ENCODE data around the gene FLNB.

Gene FLNB

GRCh38 chr3:58058361-58059263 is 50.4 kb downstream of the FLNB start:
- peak; percentile 83 for DNase-seq (ENCODE audit: low read depth)
- no peak overlapping the region for H3K4me3 ChIP-seq (ENCODE audit: control insufficient read depth, low read depth, low read length)
- TF ChIP-seq, protein P1, sequence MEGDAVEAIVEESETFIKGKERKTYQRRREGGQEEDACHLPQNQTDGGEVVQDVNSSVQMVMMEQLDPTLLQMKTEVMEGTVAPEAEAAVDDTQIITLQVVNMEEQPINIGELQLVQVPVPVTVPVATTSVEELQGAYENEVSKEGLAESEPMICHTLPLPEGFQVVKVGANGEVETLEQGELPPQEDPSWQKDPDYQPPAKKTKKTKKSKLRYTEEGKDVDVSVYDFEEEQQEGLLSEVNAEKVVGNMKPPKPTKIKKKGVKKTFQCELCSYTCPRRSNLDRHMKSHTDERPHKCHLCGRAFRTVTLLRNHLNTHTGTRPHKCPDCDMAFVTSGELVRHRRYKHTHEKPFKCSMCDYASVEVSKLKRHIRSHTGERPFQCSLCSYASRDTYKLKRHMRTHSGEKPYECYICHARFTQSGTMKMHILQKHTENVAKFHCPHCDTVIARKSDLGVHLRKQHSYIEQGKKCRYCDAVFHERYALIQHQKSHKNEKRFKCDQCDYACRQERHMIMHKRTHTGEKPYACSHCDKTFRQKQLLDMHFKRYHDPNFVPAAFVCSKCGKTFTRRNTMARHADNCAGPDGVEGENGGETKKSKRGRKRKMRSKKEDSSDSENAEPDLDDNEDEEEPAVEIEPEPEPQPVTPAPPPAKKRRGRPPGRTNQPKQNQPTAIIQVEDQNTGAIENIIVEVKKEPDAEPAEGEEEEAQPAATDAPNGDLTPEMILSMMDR (conservative IDR thresholded peaks at IDR 0.05; ENCODE audit: control insufficient read depth, insufficient read depth, low read depth, low read length), result no peak

DNA sequence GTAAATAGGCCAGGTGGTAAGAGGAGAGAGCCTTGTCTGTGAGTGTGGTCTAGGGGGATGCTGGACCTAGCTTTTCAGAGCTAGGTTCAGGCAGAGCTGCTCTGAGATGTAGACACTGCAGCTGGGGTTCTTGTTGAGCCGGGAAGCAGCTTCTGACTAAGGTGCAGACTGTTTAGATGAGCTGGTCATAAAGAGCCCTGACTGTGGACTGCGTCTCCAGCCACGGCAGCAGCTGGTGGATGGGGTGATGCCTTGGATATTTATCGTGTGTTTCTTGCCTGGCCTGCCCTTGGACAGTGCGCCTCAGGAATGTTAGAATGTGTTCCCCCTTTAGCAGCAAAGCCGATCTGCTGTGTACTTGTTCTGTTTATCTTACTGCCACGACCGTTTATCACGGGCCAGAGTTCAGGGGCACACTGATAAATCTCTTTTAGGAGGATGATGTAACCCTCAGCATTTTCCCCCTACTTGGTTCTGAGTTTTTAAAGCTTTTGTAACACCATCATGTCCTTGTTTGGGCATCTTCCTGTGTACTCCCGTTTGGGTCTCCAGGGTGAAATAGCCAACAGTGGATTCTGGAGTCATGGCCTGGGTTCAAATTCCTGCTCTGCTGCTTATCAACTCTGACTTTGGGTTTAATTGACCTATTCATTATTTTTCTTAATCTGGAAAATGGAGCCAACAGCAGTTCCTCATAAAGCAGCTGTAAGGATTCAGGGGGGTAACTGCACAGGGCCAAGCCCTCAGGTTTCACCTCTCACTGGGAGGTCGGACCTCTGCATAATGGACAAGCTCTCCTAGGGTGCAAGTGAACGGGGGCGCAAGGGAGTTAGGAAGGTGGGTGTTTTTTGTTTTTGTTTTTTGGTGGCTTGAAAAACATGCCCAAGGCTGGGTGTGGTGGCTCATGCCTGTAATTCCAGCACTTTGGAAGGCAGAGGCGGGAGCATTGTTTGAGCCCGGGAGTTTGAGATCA is 51.4 kb downstream of the FLNB start:
- TF ChIP-seq, protein P1 (conservative IDR thresholded peaks at IDR 0.05; ENCODE audit: control insufficient read depth, insufficient read depth, low read depth, low read length), result no peak
- H3K4me3 ChIP-seq (ENCODE audit: control insufficient read depth, low read depth, low read length), result no peak overlapping the region
- peak; percentile 87 for DNase-seq (ENCODE audit: low read depth)

GRCh38 chr3:58062472-58062871 is 54.2 kb downstream of the FLNB start:
- DNase-seq (ENCODE audit: low read depth), result peak; percentile 65
- TF ChIP-seq, protein P1 (conservative IDR thresholded peaks at IDR 0.05; ENCODE audit: control insufficient read depth, insufficient read depth, low read depth, low read length), result no peak
- H3K4me3 ChIP-seq (ENCODE audit: control insufficient read depth, low read depth, low read length), result no peak overlapping the region

- TF ChIP-seq, protein P1 (conservative IDR thresholded peaks at IDR 0.05; ENCODE audit: control insufficient read depth, insufficient read depth, low read depth, low read length), result no peak
- DNase-seq (ENCODE audit: low read depth), result peak; percentile 88
- no peak overlapping the region for H3K4me3 ChIP-seq (ENCODE audit: control insufficient read depth, low read depth, low read length)
Measured at GRCh38 chr3:58063022-58063815, 55.0 kb downstream of the FLNB start.

DNA sequence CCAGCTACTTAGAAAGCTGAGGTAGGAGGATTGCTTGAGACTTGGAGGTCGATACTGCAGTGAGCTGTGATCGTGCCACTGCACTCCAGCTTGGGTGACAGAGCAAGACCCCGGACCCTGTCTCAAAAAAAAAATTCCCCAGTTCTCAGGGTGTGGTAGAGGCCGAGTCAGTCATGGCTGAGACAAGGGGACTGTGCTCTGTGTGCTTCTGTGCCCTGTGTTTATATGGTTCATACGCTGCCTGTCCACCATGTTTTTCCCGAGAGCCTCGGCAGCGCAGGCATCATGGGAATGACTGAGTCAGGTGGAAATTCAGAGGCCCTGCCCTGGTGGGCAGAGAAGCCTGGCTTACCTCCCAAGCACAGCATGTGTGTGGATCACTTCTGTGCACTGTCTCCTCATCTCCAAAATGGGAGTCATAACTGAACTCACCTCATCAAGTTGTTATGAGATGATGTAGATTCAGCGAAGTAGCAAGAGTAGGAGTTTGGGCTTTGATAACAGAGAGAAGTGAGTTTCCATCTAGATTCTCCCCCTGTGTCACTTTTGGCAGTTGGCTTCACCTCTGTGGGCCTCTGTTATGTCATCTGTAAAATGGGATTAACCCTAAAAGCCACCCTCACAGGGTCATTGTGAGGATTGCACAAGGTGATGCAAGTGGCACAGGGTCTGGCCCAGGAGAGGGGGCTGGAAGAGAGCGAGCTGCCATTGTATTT is 56.9 kb downstream of the FLNB start:
- no peak overlapping the region for H3K4me3 ChIP-seq (ENCODE audit: control insufficient read depth, low read depth, low read length)
- DNase-seq (ENCODE audit: low read depth), result no peak
- TF ChIP-seq, protein P1 (conservative IDR thresholded peaks at IDR 0.05; ENCODE audit: control insufficient read depth, insufficient read depth, low read depth, low read length), result no peak
